DOHH2 (cell line): Measurements from ENCODE around the gene CCR9.

ENCODE experiments used
- CTCF ChIP-seq: fragments of 200-600 bp; sonication (generic); IDR thresholded peaks from one replicate; pipeline ENCODE4 v1.5.1; 2014; ENCODE audit warnings: antibody characterized with exemption, mild to moderate bottlenecking, low read depth, low read length; ENCODE audit not compliant: poor library complexity, severe bottlenecking
- EZH2phosphoT487 ChIP-seq: fragments of 200-600 bp; sonication (generic); IDR thresholded peaks from 2 replicates; pipeline ENCODE4 v1.6.1; 2017; ENCODE audit warnings: borderline replicate concordance, mild to moderate bottlenecking, antibody characterized with exemption, low read length, moderate library complexity, mixed read lengths

GRCh38 chr3:45922950-45923590 lies 36.7 kb downstream of the CCR9 start:
- no peak for TF ChIP-seq CTCF
- TF ChIP-seq EZH2phosphoT487: no peak
